Measurements from ENCODE around the gene TMEM165. TPM values are rescaled to one million over a fixed set of nuclear protein-coding genes. Genes with fewer than 3 reads are reported as not detected.
"Not testable (repeated sequence)": the region's sequence is repeated elsewhere in the genome, so short reads cannot be mapped to it uniquely, and the experiment has no call there.

TMEM165 gene
- total and polyA plus RNA-seq, 2 donors (not counting 1 experiment from before 2014, with no cell fraction given) = 108 to 183 TPM

GRCh38 chr4:55358246-55358645 is 37.5 kb upstream of the TMEM165 start:
- TF ChIP-seq CTCF (conservative IDR thresholded peaks at IDR 0.05 in 1 of 2, IDR thresholded peaks at IDR 0.05 in 1 of 2; ENCODE audit: low read depth in 1 of 2, low read length in 2 of 2) (no peak), EZH2 (IDR thresholded peaks at IDR 0.05; ENCODE audit: low read length, missing control alignments) (no peak)
- Histone ChIP-seq H3K27me3 (ENCODE audit: control insufficient read depth, insufficient read depth, low read length) (no peaks in the 10 kb centered on the region), H2AFZ (ENCODE audit: low read length) (no peak overlapping the region), H3K4me3 (replicated peaks in 1 of 4; ENCODE audit: control extremely low read depth in 1 of 4, insufficient read depth in 1 of 4, low read depth in 3 of 4, low read length in 4 of 4) (no peak overlapping the region), H3K9ac (ENCODE audit: insufficient read depth, low read length) (no peak overlapping the region), H3K4me1 (ENCODE audit: control insufficient read depth, extremely low read depth, insufficient read depth, low read length) (peaks cover 17% of the 10 kb centered on the region), H3K79me2 (ENCODE audit: control insufficient read depth, insufficient read depth, low read length) (no peaks in the 10 kb centered on the region), H4K20me1 (ENCODE audit: control insufficient read depth, extremely low read depth, insufficient read depth, low read length) (no peaks in the 10 kb centered on the region), H3K9me3 (ENCODE audit: control insufficient read depth, insufficient read depth, low read depth, low read length) (no peaks in the 10 kb centered on the region), H3K36me3 (ENCODE audit: control insufficient read depth, insufficient read depth, low read length) (no peaks in the 10 kb centered on the region), H3K27ac (ENCODE audit: insufficient read depth, low read length) (no peak overlapping the region), H3K4me2 (ENCODE audit: extremely low read depth, insufficient read depth, low read length) (no peak overlapping the region)
- DNase-seq (ENCODE audit: low read depth in 2 of 2) = no peak

GRCh38 chr4:55358668-55359067 is 37.1 kb upstream of the TMEM165 start:
- Histone ChIP-seq H3K27ac (ENCODE audit: insufficient read depth, low read length) (peak overlapping the region; percentile 25), H3K4me3 (replicated peaks in 1 of 4; ENCODE audit: control extremely low read depth in 1 of 4, insufficient read depth in 1 of 4, low read depth in 3 of 4, low read length in 4 of 4) (no peak overlapping the region), H3K9ac (ENCODE audit: insufficient read depth, low read length) (no peak overlapping the region), H3K9me3 (ENCODE audit: control insufficient read depth, insufficient read depth, low read depth, low read length) (no peaks in the 10 kb centered on the region), H4K20me1 (ENCODE audit: control insufficient read depth, extremely low read depth, insufficient read depth, low read length) (no peaks in the 10 kb centered on the region), H2AFZ (ENCODE audit: low read length) (no peak overlapping the region), H3K36me3 (ENCODE audit: control insufficient read depth, insufficient read depth, low read length) (no peaks in the 10 kb centered on the region), H3K27me3 (ENCODE audit: control insufficient read depth, insufficient read depth, low read length) (no peaks in the 10 kb centered on the region), H3K4me1 (ENCODE audit: control insufficient read depth, extremely low read depth, insufficient read depth, low read length) (peaks cover 17% of the 10 kb centered on the region), H3K79me2 (ENCODE audit: control insufficient read depth, insufficient read depth, low read length) (no peaks in the 10 kb centered on the region), H3K4me2 (ENCODE audit: extremely low read depth, insufficient read depth, low read length) (peak overlapping the region; percentile 37)
- TF ChIP-seq EZH2 (IDR thresholded peaks at IDR 0.05; ENCODE audit: low read length, missing control alignments) = no peak
- TF ChIP-seq CTCF (conservative IDR thresholded peaks at IDR 0.05 in 1 of 2, IDR thresholded peaks at IDR 0.05 in 1 of 2; ENCODE audit: low read depth in 1 of 2, low read length in 2 of 2) = no peak
- DNase-seq (ENCODE audit: low read depth in 2 of 2) = peak; percentile 84

GRCh38 chr4:55359397-55359916 is 36.3 kb upstream of the TMEM165 start:
- Histone ChIP-seq H3K4me3 (replicated peaks in 1 of 4; ENCODE audit: control extremely low read depth in 1 of 4, insufficient read depth in 1 of 4, low read depth in 3 of 4, low read length in 4 of 4) (no peak overlapping the region), H3K27ac (ENCODE audit: insufficient read depth, low read length) (peak overlapping the region; percentile 25)

GRCh38 chr4:55362938-55363337 is 32.8 kb upstream of the TMEM165 start:
- H4K20me1 ChIP-seq (ENCODE audit: control insufficient read depth, extremely low read depth, insufficient read depth, low read length); H2AFZ ChIP-seq (ENCODE audit: low read length); H3K79me2 ChIP-seq (ENCODE audit: control insufficient read depth, insufficient read depth, low read length); H3K4me1 ChIP-seq (ENCODE audit: control insufficient read depth, extremely low read depth, insufficient read depth, low read length); H3K9ac ChIP-seq (ENCODE audit: insufficient read depth, low read length); H3K4me2 ChIP-seq (ENCODE audit: extremely low read depth, insufficient read depth, low read length); H3K27me3 ChIP-seq (ENCODE audit: control insufficient read depth, insufficient read depth, low read length); H3K4me3 ChIP-seq (replicated peaks in 1 of 4; ENCODE audit: control extremely low read depth in 1 of 4, insufficient read depth in 1 of 4, low read depth in 3 of 4, low read length in 4 of 4); H3K36me3 ChIP-seq (ENCODE audit: control insufficient read depth, insufficient read depth, low read length); H3K27ac ChIP-seq (ENCODE audit: insufficient read depth, low read length); DNase-seq (ENCODE audit: low read depth in 2 of 2); H3K9me3 ChIP-seq (ENCODE audit: control insufficient read depth, insufficient read depth, low read depth, low read length): not testable (repeated sequence)

More at GRCh38 chr4:55359397-55359916, 36.3 kb upstream of the TMEM165 start:
- Histone ChIP-seq H3K9ac (ENCODE audit: insufficient read depth, low read length) (no peak overlapping the region), H3K27me3 (ENCODE audit: control insufficient read depth, insufficient read depth, low read length) (no peaks in the 10 kb centered on the region), H3K36me3 (ENCODE audit: control insufficient read depth, insufficient read depth, low read length) (no peaks in the 10 kb centered on the region), H4K20me1 (ENCODE audit: control insufficient read depth, extremely low read depth, insufficient read depth, low read length) (no peaks in the 10 kb centered on the region), H2AFZ (ENCODE audit: low read length) (no peak overlapping the region), H3K79me2 (ENCODE audit: control insufficient read depth, insufficient read depth, low read length) (no peaks in the 10 kb centered on the region), H3K4me2 (ENCODE audit: extremely low read depth, insufficient read depth, low read length) (no peak overlapping the region), H3K9me3 (ENCODE audit: control insufficient read depth, insufficient read depth, low read depth, low read length) (no peaks in the 10 kb centered on the region), H3K4me1 (ENCODE audit: control insufficient read depth, extremely low read depth, insufficient read depth, low read length) (peaks cover 17% of the 10 kb centered on the region)
- DNase-seq (ENCODE audit: low read depth in 2 of 2) = peak in 1 of 2 donors; percentile 45
- TF ChIP-seq CTCF (conservative IDR thresholded peaks at IDR 0.05 in 1 of 2, IDR thresholded peaks at IDR 0.05 in 1 of 2; ENCODE audit: low read depth in 1 of 2, low read length in 2 of 2) = no peak

Data from fibroblast of lung (primary cell).